ENCODE results near the gene YIF1B. TPM values are rescaled to one million over a fixed set of nuclear protein-coding genes. Genes with fewer than 3 reads are reported as not detected.
"Not testable (repeated sequence)": the region's sequence is repeated elsewhere in the genome, so short reads cannot be mapped to it uniquely, and the experiment has no call there.

Gene YIF1B
- total RNA-seq (10 to 100 TPM; 41.7 to 61.2 TPM), polyA plus RNA-seq (ENCODE audit: insufficient read length in 2 of 2) (10 to 100 TPM; 68.0 to 88.1 TPM)
- long read RNA-seq, donor 1, transcript YIF1B-216 (8 exons, 1,181 nt): major isoform, 25 of 70 reads
- long read RNA-seq, donor 1, transcript YIF1B-203 (8 exons, 1,225 nt): minor isoform, 7 of 70 reads
- long read RNA-seq, donor 1, transcript YIF1B-201 (8 exons, 964 nt): minor isoform, 6 of 70 reads
- long read RNA-seq, donor 1, partial matches to known transcripts: 29 of 70 reads
- long read RNA-seq, donor 1, other reads (novel, unspliced or antisense): 0 of 70 reads
- long read RNA-seq, donor 2, transcript YIF1B-216 (8 exons, 1,181 nt): major isoform, 13 of 25 reads
- long read RNA-seq, donor 2, partial matches to known transcripts: 5 of 25 reads
- long read RNA-seq, donor 2, other reads (novel, unspliced or antisense): 0 of 25 reads
- long read RNA-seq, donor 3, transcript YIF1B-216 (8 exons, 1,181 nt): major isoform, 12 of 22 reads
- long read RNA-seq, donor 3, partial matches to known transcripts: 5 of 22 reads
- long read RNA-seq, donor 3, other reads (novel, unspliced or antisense): 0 of 22 reads
- long read RNA-seq, donor 4, transcript YIF1B-216 (8 exons, 1,181 nt): major isoform, 15 of 71 reads
- long read RNA-seq, donor 4, transcript YIF1B-203 (8 exons, 1,225 nt): minor isoform, 5 of 71 reads
- long read RNA-seq, donor 4, partial matches to known transcripts: 34 of 71 reads
- long read RNA-seq, donor 4, other reads (novel, unspliced or antisense): 14 of 71 reads

GRCh38 chr19:38315657-38316476, at the start of gene YIF1B:
TSS of gene YIF1B (minus strand) at chr19:38315947. CDS start at chr19:38315917, 30 bp downstream.
- peak; percentile 79 to 99 (median 94) for DNase-seq (ENCODE audit: low read depth in 4 of 6, low spot score in 6 of 6)
- Histone ChIP-seq H3K27me3 (ENCODE audit: control insufficient read depth, insufficient read depth, low read length) (peaks cover 25% of the 10 kb centered on the region), H3K4me3 (ENCODE audit: low read depth, low read length) (peak within 1 kb of the TSS; percentile 62), H3K27ac (ENCODE audit: low read depth, low read length) (peak within 1 kb of the TSS; percentile 78), H3K9me3 (ENCODE audit: control insufficient read depth, insufficient read depth, low read length) (no peaks in the 10 kb centered on the region), H3K36me3 (ENCODE audit: control insufficient read depth, insufficient read depth, low read length) (peaks cover 2% of the 10 kb centered on the region), H3K4me1 (ENCODE audit: control insufficient read depth, insufficient read depth, low read length) (peaks cover 28% of the 10 kb centered on the region)
- under 1% methylated on average over 51 of the region's 64 CpGs for WGBS (ENCODE audit: insufficient coverage)

- Histone ChIP-seq H3K4me1 (ENCODE audit: control insufficient read depth, insufficient read depth, low read length) (peaks cover 18% of the 10 kb centered on the region), H3K4me3 (ENCODE audit: low read depth, low read length) (peak overlapping the region; percentile 55), H3K27me3 (ENCODE audit: control insufficient read depth, insufficient read depth, low read length) (peaks cover 26% of the 10 kb centered on the region)
- not testable (repeated sequence) for DNase-seq (ENCODE audit: low read depth in 4 of 6, low spot score in 6 of 6); H3K27ac ChIP-seq (ENCODE audit: low read depth, low read length); H3K9me3 ChIP-seq (ENCODE audit: control insufficient read depth, insufficient read depth, low read length); H3K36me3 ChIP-seq (ENCODE audit: control insufficient read depth, insufficient read depth, low read length)
- WGBS (ENCODE audit: insufficient coverage): 62% methylated on average over 3 of the region's 16 CpGs
Measured at GRCh38 chr19:38362946-38363688, 47.4 kb upstream of the YIF1B start.

GRCh38 chr19:38362076-38362945, 46.6 kb upstream of the YIF1B start:
- H3K9me3 ChIP-seq (ENCODE audit: control insufficient read depth, insufficient read depth, low read length): no peaks in the 10 kb centered on the region
- 2% methylated on average over 64 of the region's 68 CpGs for WGBS (ENCODE audit: insufficient coverage)
- H3K4me1 ChIP-seq (ENCODE audit: control insufficient read depth, insufficient read depth, low read length): peaks cover 18% of the 10 kb centered on the region
- peak in 2 of 6 donors; percentile 26 to 55 for DNase-seq (ENCODE audit: low read depth in 4 of 6, low spot score in 6 of 6)
- peak overlapping the region; percentile 55 for H3K4me3 ChIP-seq (ENCODE audit: low read depth, low read length)
- no peak overlapping the region for H3K27ac ChIP-seq (ENCODE audit: low read depth, low read length)
- no peaks in the 10 kb centered on the region for H3K36me3 ChIP-seq (ENCODE audit: control insufficient read depth, insufficient read depth, low read length)
- peaks cover 26% of the 10 kb centered on the region for H3K27me3 ChIP-seq (ENCODE audit: control insufficient read depth, insufficient read depth, low read length)

GRCh38 chr19:38361633-38362075, 45.9 kb upstream of the YIF1B start:
- 0% methylated on average over 36 of the region's 37 CpGs for WGBS (ENCODE audit: insufficient coverage)

GRCh38 chr19:38360839-38361631, 45.3 kb upstream of the YIF1B start:
- H3K4me3 ChIP-seq (ENCODE audit: low read depth, low read length): peak overlapping the region; percentile 55
- no peak for DNase-seq (ENCODE audit: low read depth in 4 of 6, low spot score in 6 of 6)
- peaks cover 18% of the 10 kb centered on the region for H3K4me1 ChIP-seq (ENCODE audit: control insufficient read depth, insufficient read depth, low read length)
- H3K27ac ChIP-seq (ENCODE audit: low read depth, low read length): no peak overlapping the region
- 26% methylated on average over 21 of the region's 23 CpGs for WGBS (ENCODE audit: insufficient coverage)
- H3K36me3 ChIP-seq (ENCODE audit: control insufficient read depth, insufficient read depth, low read length): no peaks in the 10 kb centered on the region
- peaks cover 29% of the 10 kb centered on the region for H3K27me3 ChIP-seq (ENCODE audit: control insufficient read depth, insufficient read depth, low read length)
- no peaks in the 10 kb centered on the region for H3K9me3 ChIP-seq (ENCODE audit: control insufficient read depth, insufficient read depth, low read length)

More at GRCh38 chr19:38361633-38362075, 45.9 kb upstream of the YIF1B start:
- Histone ChIP-seq H3K4me1 (ENCODE audit: control insufficient read depth, insufficient read depth, low read length) (peaks cover 18% of the 10 kb centered on the region), H3K4me3 (ENCODE audit: low read depth, low read length) (peak overlapping the region; percentile 55), H3K9me3 (ENCODE audit: control insufficient read depth, insufficient read depth, low read length) (no peaks in the 10 kb centered on the region), H3K27me3 (ENCODE audit: control insufficient read depth, insufficient read depth, low read length) (peaks cover 26% of the 10 kb centered on the region), H3K27ac (ENCODE audit: low read depth, low read length) (no peak overlapping the region), H3K36me3 (ENCODE audit: control insufficient read depth, insufficient read depth, low read length) (no peaks in the 10 kb centered on the region)
- peak in 4 of 6 donors; percentile 40 to 94 (median 72) for DNase-seq (ENCODE audit: low read depth in 4 of 6, low spot score in 6 of 6)

- H3K4me1 ChIP-seq (ENCODE audit: control insufficient read depth, insufficient read depth, low read length): peaks cover 18% of the 10 kb centered on the region
- WGBS (ENCODE audit: insufficient coverage): 86% methylated on average over 8 of the region's 9 CpGs
- no peaks in the 10 kb centered on the region for H3K9me3 ChIP-seq (ENCODE audit: control insufficient read depth, insufficient read depth, low read length)
- H3K27ac ChIP-seq (ENCODE audit: low read depth, low read length): no peak overlapping the region
- H3K36me3 ChIP-seq (ENCODE audit: control insufficient read depth, insufficient read depth, low read length): no peaks in the 10 kb centered on the region
- H3K4me3 ChIP-seq (ENCODE audit: low read depth, low read length): no peak overlapping the region
- peaks cover 29% of the 10 kb centered on the region for H3K27me3 ChIP-seq (ENCODE audit: control insufficient read depth, insufficient read depth, low read length)
- DNase-seq (ENCODE audit: low read depth in 4 of 6, low spot score in 6 of 6): no peak
Measured at GRCh38 chr19:38360351-38360750, 44.6 kb upstream of the YIF1B start.

- Histone ChIP-seq H3K27me3 (ENCODE audit: control insufficient read depth, insufficient read depth, low read length) (peaks cover 29% of the 10 kb centered on the region), H3K9me3 (ENCODE audit: control insufficient read depth, insufficient read depth, low read length) (no peaks in the 10 kb centered on the region), H3K27ac (ENCODE audit: low read depth, low read length) (no peak overlapping the region), H3K4me1 (ENCODE audit: control insufficient read depth, insufficient read depth, low read length) (peaks cover 18% of the 10 kb centered on the region), H3K4me3 (ENCODE audit: low read depth, low read length) (no peak overlapping the region), H3K36me3 (ENCODE audit: control insufficient read depth, insufficient read depth, low read length) (no peaks in the 10 kb centered on the region)
- WGBS (ENCODE audit: insufficient coverage): 59% methylated on average over 12 of the region's 18 CpGs
- DNase-seq (ENCODE audit: low read depth in 4 of 6, low spot score in 6 of 6): no peak
Measured at GRCh38 chr19:38359242-38360021, 43.7 kb upstream of the YIF1B start.
